Left lung (tissue), 10 donors: ENCODE results near the gene KPNB1. TPM values are rescaled to one million over a fixed set of nuclear protein-coding genes. Genes with fewer than 3 reads are reported as not detected.
A peak's percentile ranks its signal among the peaks of the same experiment; 100 is the strongest.

Experiments used
- ATAC-seq: fragments of 200-7000 bp; cut with Tn5 transposase; one replicate; pipeline ENCODE4 v1.9.1; 2020; ENCODE audit warnings: moderate library complexity
- DNase-seq, 4 donors: peaks; one replicate each; pipeline ENCODE4 v3.0.0-alpha.2; 2013 to 2020
- H3K27ac ChIP-seq, 2 donors: fragments of 200-600 bp; sonication (generic) in 1 of 2; one replicate each; pipeline versions ENCODE4 v1.5.0 to v1.8.0; 2020 to 2021
- H3K27me3 ChIP-seq, 2 donors: fragments of 200-600 bp; sonication (generic) in 1 of 2; one replicate each; pipeline versions ENCODE4 v1.5.0 to v1.8.0; 2020 to 2021
- H3K36me3 ChIP-seq, 2 donors: fragments of 200-600 bp; sonication (generic) in 1 of 2; one replicate each; pipeline versions ENCODE4 v1.5.0 to v1.8.0; 2020 to 2021
- H3K4me1 ChIP-seq, 2 donors: fragments of 200-600 bp; one replicate each; pipeline ENCODE4 v1.8.0; 2021
- H3K4me3 ChIP-seq, 2 donors: fragments of 200-600 bp; sonication (generic) in 1 of 2; one replicate each; pipeline versions ENCODE4 v1.5.0 to v1.8.0; 2020 to 2021; ENCODE audit warnings: mild to moderate bottlenecking in 1 of 2
- H3K9me3 ChIP-seq, 2 donors: fragments of 200-600 bp; sonication (generic) in 1 of 2; one replicate each; pipeline versions ENCODE4 v1.5.0 to v1.8.0; 2020 to 2021
- CTCF ChIP-seq, 2 donors: fragments of 200-600 bp; sonication (generic) in 1 of 2; IDR thresholded peaks; one replicate each; pipeline versions ENCODE4 v1.5.0 to v1.8.0; 2021; ENCODE audit warnings: antibody characterized with exemption in 2 of 2
- intact Hi-C, 2 donors: fragments of 100-400 bp; cut with DNase I; formaldehyde crosslinking; loops; one replicate each; pipeline versions ENCODE4 v1.11.2 to v1.14.2; 2022
- polyA plus RNA-seq, 6 donors: library from polyadenylated mRNA; unstranded; fragments of 120-200 nt; gene quantifications; one replicate each; pipeline ENCODE4 v1.2.1, GENCODE V29; 2013; ENCODE audit not compliant: insufficient read length in 6 of 6
- total RNA-seq, 2 donors: library from RNA; stranded (reverse); fragmentation: NEBNext Ultra II Directional; extraction: Animal tissue kit (Norgen Biotek cat#: 25700); gene quantifications; one replicate each; pipeline ENCODE4 v1.2.1, GENCODE V29; 2021
- donor health status: DM: no; HTN: yes; CAD: no.
- donor health status: DM: no; HTN: no; CAD: no.

The KPNB1 gene
- total and polyA plus RNA-seq, 8 donors = 195 to 305 (median 248) TPM

DNA sequence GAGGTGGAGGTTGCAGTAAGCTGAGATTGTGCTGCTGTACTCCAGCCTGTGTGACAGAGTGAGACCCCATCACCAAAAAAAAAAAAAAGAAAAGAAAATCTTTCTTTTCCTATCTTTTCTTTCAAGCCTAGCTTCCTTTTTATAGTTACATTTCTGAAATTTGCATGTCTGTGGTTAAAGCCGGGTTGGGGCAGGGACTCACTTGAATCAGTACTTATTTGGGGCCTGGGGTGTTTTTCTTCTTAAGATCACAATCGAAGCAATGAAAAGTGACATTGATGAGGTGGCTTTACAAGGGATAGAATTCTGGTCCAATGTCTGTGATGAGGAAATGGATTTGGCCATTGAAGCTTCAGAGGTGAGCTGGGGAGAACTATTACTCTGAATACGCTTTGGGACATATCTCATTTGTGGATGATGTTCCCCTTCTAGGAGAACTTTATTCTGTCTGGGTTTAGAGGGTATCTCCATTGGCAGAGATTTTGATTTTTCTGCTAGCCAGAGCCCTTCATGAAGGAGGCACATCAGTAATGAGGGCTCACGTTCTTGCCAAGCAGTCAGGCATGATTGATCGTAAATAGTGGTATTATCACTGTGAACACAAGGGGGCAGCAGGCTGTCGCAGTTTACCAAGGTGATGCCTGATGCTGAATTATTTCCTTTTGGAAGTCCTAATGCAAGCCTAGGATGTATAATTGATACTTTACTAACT, 14.3 kb downstream of the KPNB1 start:
- Histone ChIP-seq H3K9me3 (no peaks in the 10 kb centered on the region), H3K4me1 (peaks cover 3 to 52% of the 10 kb centered on the region in 2 donors), H3K27me3 (no peaks in the 10 kb centered on the region), H3K27ac (peak overlapping the region in 1 of 2 donors; percentile 64), H3K4me3 (no peak overlapping the region), H3K36me3 (peaks cover 0 to 97% of the 10 kb centered on the region in 2 donors)
- peak; percentile 56 to 59 for TF ChIP-seq CTCF (IDR thresholded peaks at IDR 0.05)
- ATAC-seq (peak; percentile 81), DNase-seq (peak in 2 of 4 donors; percentile 35 to 60)
- intact Hi-C loops = no loop called here

- no peaks in the 10 kb centered on the region for H3K9me3 ChIP-seq
- peaks cover 2 to 52% of the 10 kb centered on the region in 2 donors for H3K4me1 ChIP-seq
- TF ChIP-seq CTCF (IDR thresholded peaks at IDR 0.05) = no peak
- H3K27me3 ChIP-seq = no peaks in the 10 kb centered on the region
- DNase-seq = no peak
- no peak for ATAC-seq
- intact Hi-C loops = no loop called here
- H3K27ac ChIP-seq = peak overlapping the region in 1 of 2 donors; percentile 64
- H3K4me3 ChIP-seq = no peak overlapping the region
- peaks cover 0 to 97% of the 10 kb centered on the region in 2 donors for H3K36me3 ChIP-seq
Observed at GRCh38 chr17:47664624-47664941, 14.9 kb downstream of the KPNB1 start.

- Histone ChIP-seq H3K4me1 (peaks cover 0 to 54% of the 10 kb centered on the region in 2 donors), H3K9me3 (no peaks in the 10 kb centered on the region), H3K4me3 (no peak overlapping the region), H3K36me3 (peaks cover 0 to 99% of the 10 kb centered on the region in 2 donors), H3K27ac (peak overlapping the region in 1 of 2 donors; percentile 64), H3K27me3 (no peaks in the 10 kb centered on the region)
- no peak for TF ChIP-seq CTCF (IDR thresholded peaks at IDR 0.05)
- ATAC-seq (no peak), DNase-seq (no peak)
- intact Hi-C loops = no loop called here
Observed at GRCh38 chr17:47665655-47666054, 15.9 kb downstream of the KPNB1 start.

DNA sequence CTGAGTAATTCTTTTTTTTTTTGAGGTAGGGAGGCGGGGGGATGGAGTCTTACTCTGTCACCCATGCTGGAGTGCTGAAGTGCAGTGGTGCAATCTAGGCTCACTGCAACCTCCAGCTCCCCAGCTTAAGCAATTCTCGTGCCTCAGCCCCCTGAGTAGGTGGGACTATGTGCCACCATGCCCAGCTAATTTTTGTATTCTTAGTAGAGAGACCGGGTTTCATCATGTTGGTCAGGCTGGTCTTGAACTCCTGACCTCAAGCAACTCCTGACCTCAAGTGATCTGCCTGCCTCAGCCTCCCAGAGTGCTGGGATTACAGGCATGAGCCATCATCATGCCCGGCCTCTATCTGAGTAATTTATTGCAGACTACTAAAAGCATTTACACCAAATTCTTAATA, 19.4 kb downstream of the KPNB1 start:
- peak overlapping the region in 1 of 2 donors; percentile 75 for H3K27ac ChIP-seq
- peaks cover 4 to 99% of the 10 kb centered on the region in 2 donors for H3K36me3 ChIP-seq
- no peaks in the 10 kb centered on the region for H3K27me3 ChIP-seq
- no peak overlapping the region for H3K4me3 ChIP-seq
- DNase-seq (no peak), ATAC-seq (no peak)
- no peaks in the 10 kb centered on the region for H3K9me3 ChIP-seq
- intact Hi-C loops = no loop called here
- no peak for TF ChIP-seq CTCF (IDR thresholded peaks at IDR 0.05)
- peaks cover 0 to 52% of the 10 kb centered on the region in 2 donors for H3K4me1 ChIP-seq

GRCh38 chr17:47670064-47670463, 20.3 kb downstream of the KPNB1 start:
- Histone ChIP-seq H3K27me3 (no peaks in the 10 kb centered on the region), H3K36me3 (peaks cover 4 to 99% of the 10 kb centered on the region in 2 donors), H3K4me3 (no peak overlapping the region), H3K4me1 (peaks cover 0 to 43% of the 10 kb centered on the region in 2 donors), H3K27ac (peak overlapping the region in 1 of 2 donors; percentile 75), H3K9me3 (no peaks in the 10 kb centered on the region)
- intact Hi-C loops = no loop called here
- TF ChIP-seq CTCF (IDR thresholded peaks at IDR 0.05) = no peak
- DNase-seq (no peak), ATAC-seq (peak; percentile 39)
